GM23248 (cell line): ENCODE results near the gene GPR31. TPM values are rescaled to one million over a fixed set of nuclear protein-coding genes. Genes with fewer than 3 reads are reported as not detected.

Experiments
- DNase-seq: peaks from one replicate; pipeline ENCODE4 v3.0.0-alpha.2; 2015
- H2AFZ ChIP-seq: fragments of 200-600 bp; sonication (generic); 2 replicates; pipeline ENCODE4 v1.6.1; 2016; ENCODE audit warnings: antibody characterized with exemption
- H3F3A ChIP-seq: fragments of 200-600 bp; sonication (generic); 2 replicates; pipeline ENCODE4 v1.6.1; 2016; ENCODE audit warnings: mild to moderate bottlenecking, antibody characterized with exemption, mixed run types; ENCODE audit not compliant: insufficient read depth
- H3K27ac ChIP-seq: fragments of 200-600 bp; sonication (generic); 2 replicates; pipeline ENCODE4 v1.5.1; 2016; ENCODE audit warnings: mild to moderate bottlenecking
- H3K27me3 ChIP-seq: fragments of 200-600 bp; sonication (generic); replicated peaks from 2 replicates; pipeline ENCODE4 v1.6.1; 2016; ENCODE audit warnings: mild to moderate bottlenecking; ENCODE audit not compliant: insufficient read depth
- H3K36me3 ChIP-seq: fragments of 200-600 bp; sonication (generic); 2 replicates; pipeline ENCODE4 v1.6.1; 2016; ENCODE audit warnings: low read depth, mild to moderate bottlenecking
- H3K4me1 ChIP-seq: fragments of 200-600 bp; sonication (generic); 2 replicates; pipeline ENCODE4 v1.6.1; 2016; ENCODE audit warnings: mild to moderate bottlenecking; ENCODE audit not compliant: insufficient read depth
- H3K4me2 ChIP-seq: fragments of 200-600 bp; sonication (generic); one replicate; pipeline ENCODE4 v1.6.1; 2016; ENCODE audit warnings: mild to moderate bottlenecking; ENCODE audit not compliant: unreplicated experiment
- H3K4me3 ChIP-seq: fragments of 200-600 bp; sonication (generic); 2 replicates; pipeline ENCODE4 v1.5.1; 2016; ENCODE audit warnings: mild to moderate bottlenecking
- H3K79me2 ChIP-seq: fragments of 200-600 bp; sonication (generic); 2 replicates; pipeline ENCODE4 v1.6.1; 2016; ENCODE audit warnings: mild to moderate bottlenecking; ENCODE audit not compliant: insufficient read depth
- H3K9ac ChIP-seq: fragments of 200-600 bp; sonication (generic); 2 replicates; pipeline ENCODE4 v1.6.1; 2016; ENCODE audit warnings: mild to moderate bottlenecking
- H3K9me2 ChIP-seq: fragments of 200-600 bp; sonication (generic); 2 replicates; pipeline ENCODE4 v1.6.1; 2016; ENCODE audit warnings: mixed run types, mild to moderate bottlenecking, moderate library complexity; ENCODE audit not compliant: insufficient read depth
- H3K9me3 ChIP-seq: fragments of 200-600 bp; sonication (generic); one replicate; pipeline ENCODE4 v1.6.1; 2017; ENCODE audit warnings: low read depth
- H4K20me1 ChIP-seq: fragments of 200-600 bp; sonication (generic); 2 replicates; pipeline ENCODE4 v1.6.0; 2016; ENCODE audit not compliant: insufficient read depth
- EZH2 ChIP-seq: fragments of 200-600 bp; sonication (generic); IDR thresholded peaks from 2 replicates; pipeline ENCODE4 v1.6.1; 2018; ENCODE audit warnings: antibody characterized with exemption, mild to moderate bottlenecking; ENCODE audit not compliant: insufficient read depth, poor library complexity, severe bottlenecking
- EZH2phosphoT487 ChIP-seq: fragments of 200-600 bp; sonication (generic); IDR thresholded peaks from 2 replicates; pipeline ENCODE4 v1.6.1; 2018; ENCODE audit warnings: antibody characterized with exemption, moderate library complexity, mild to moderate bottlenecking, low read depth; ENCODE audit not compliant: insufficient read depth
- WGBS, 2 experiments: methylation state at CpG; one replicate each; pipeline ENCODE4 v1.1.6; 2015 to 2017; ENCODE audit warnings: low lambda C conversion rate in 2 of 2, low coverage in 1 of 2; ENCODE audit errors: missing lambda C conversion rate in 2 of 2; 5-methylcytosine and 5-hydroxymethylcytosine counted together
- in situ Hi-C: fragments of 300-500 bp; cut with MboI; formaldehyde crosslinking; loops from 2 replicates; pipeline ENCODE4 v1.15.0; 2020
- polyA plus RNA-seq: library from polyadenylated mRNA; unstranded; fragments of >200 nt; fragmentation: Nextera tagmentation; extraction: Ambion mirVana; gene quantifications from 2 replicates; pipeline ENCODE4 v1.2.1, GENCODE V29; 2016
- total RNA-seq: library from RNA; depleted of rRNA; stranded (reverse); fragments of >200 nt; shearing (Covaris generic); gene quantifications from 2 replicates; pipeline ENCODE4 v1.2.3, GENCODE V29; 2014

The GPR31 gene
- total and polyA plus RNA-seq, 2 experiments from 2014 or later: not detected

GRCh38 chr6:167116109-167116837 lies 41.5 kb downstream of the GPR31 start:
- Histone ChIP-seq H3K4me1 (no peaks in the 10 kb centered on the region), H3K27me3 (no peaks in the 10 kb centered on the region), H3K36me3 (no peaks in the 10 kb centered on the region), H3K9me2 (no peaks in the 10 kb centered on the region), H4K20me1 (no peaks in the 10 kb centered on the region), H3K27ac (no peak overlapping the region), H3K9ac (no peak overlapping the region), H3K79me2 (no peaks in the 10 kb centered on the region), H3K4me3 (no peak overlapping the region), H3K4me2 (no peak overlapping the region), H2AFZ (no peak overlapping the region), H3K9me3 (no peaks in the 10 kb centered on the region), H3F3A (no peaks in the 10 kb centered on the region)
- 15 to 20% methylated on average over 23 to 25 of the region's 25 CpGs for whole genome bisulfite sequencing, 2 experiments
- TF ChIP-seq EZH2: no peak
- no peak for TF ChIP-seq EZH2phosphoT487
- in situ Hi-C loops: no loop called here
- peak; percentile 16 for DNase-seq

GRCh38 chr6:167115054-167115453 lies 42.7 kb downstream of the GPR31 start:
- H3K9ac ChIP-seq: no peak overlapping the region
- H3K27ac ChIP-seq: no peak overlapping the region
- H3K4me2 ChIP-seq: no peak overlapping the region
- no peaks in the 10 kb centered on the region for H4K20me1 ChIP-seq
- H2AFZ ChIP-seq: no peak overlapping the region
- H3K9me2 ChIP-seq: no peaks in the 10 kb centered on the region
- no peaks in the 10 kb centered on the region for H3K27me3 ChIP-seq
- no peaks in the 10 kb centered on the region for H3K4me1 ChIP-seq
- 57 to 62% methylated on average over 10 of the region's 10 CpGs for WGBS, 2 experiments
- H3K79me2 ChIP-seq: no peaks in the 10 kb centered on the region
- TF ChIP-seq EZH2phosphoT487 (no peak), EZH2 (no peak)
- no peak for DNase-seq
- H3K9me3 ChIP-seq: no peaks in the 10 kb centered on the region
- H3K4me3 ChIP-seq: no peak overlapping the region
- H3K36me3 ChIP-seq: no peaks in the 10 kb centered on the region
- no peaks in the 10 kb centered on the region for H3F3A ChIP-seq
- in situ Hi-C loops: no loop called here

- no peaks in the 10 kb centered on the region for H3F3A ChIP-seq
- WGBS, 2 experiments: 46 to 50% methylated on average over 25 of the region's 25 CpGs
- no peaks in the 10 kb centered on the region for H3K27me3 ChIP-seq
- H3K36me3 ChIP-seq: no peaks in the 10 kb centered on the region
- no peak overlapping the region for H3K4me3 ChIP-seq
- no peak for TF ChIP-seq EZH2
- no peaks in the 10 kb centered on the region for H3K9me3 ChIP-seq
- no peak for DNase-seq
- in situ Hi-C loops: no loop called here
- no peaks in the 10 kb centered on the region for H3K4me1 ChIP-seq
- no peaks in the 10 kb centered on the region for H3K9me2 ChIP-seq
- H2AFZ ChIP-seq: no peak overlapping the region
- no peaks in the 10 kb centered on the region for H3K79me2 ChIP-seq
- H4K20me1 ChIP-seq: no peaks in the 10 kb centered on the region
- H3K4me2 ChIP-seq: no peak overlapping the region
- H3K27ac ChIP-seq: no peak overlapping the region
- H3K9ac ChIP-seq: no peak overlapping the region
Measured at GRCh38 chr6:167113935-167114910, 43.6 kb downstream of the GPR31 start.

- Histone ChIP-seq H3K4me3 (no peak overlapping the region), H3K4me2 (no peak overlapping the region), H3K9me3 (no peaks in the 10 kb centered on the region), H3K36me3 (no peaks in the 10 kb centered on the region), H3K27me3 (no peaks in the 10 kb centered on the region), H3K4me1 (no peaks in the 10 kb centered on the region), H2AFZ (no peak overlapping the region), H3K9ac (no peak overlapping the region), H3K79me2 (no peaks in the 10 kb centered on the region), H3F3A (no peaks in the 10 kb centered on the region), H4K20me1 (no peaks in the 10 kb centered on the region), H3K9me2 (no peaks in the 10 kb centered on the region), H3K27ac (no peak overlapping the region)
- DNase-seq: no peak
- TF ChIP-seq EZH2phosphoT487: no peak
- TF ChIP-seq EZH2: no peak
- in situ Hi-C loops: no loop called here
- WGBS, 2 experiments: 17 to 19% methylated on average over 8 of the region's 8 CpGs
Measured at GRCh38 chr6:167113047-167113754, 44.6 kb downstream of the GPR31 start.
